ENCODE data around the gene AQP7. TPM values are rescaled to one million over a fixed set of nuclear protein-coding genes. Genes with fewer than 3 reads are reported as not detected.
"Not testable (repeated sequence)": the region's sequence is repeated elsewhere in the genome, so short reads cannot be mapped to it uniquely, and the experiment has no call there.

The AQP7 gene
- total RNA-seq, 6 donors from 2014 or later, result 2.1 to 23.0 (median 4.8) TPM

DNA sequence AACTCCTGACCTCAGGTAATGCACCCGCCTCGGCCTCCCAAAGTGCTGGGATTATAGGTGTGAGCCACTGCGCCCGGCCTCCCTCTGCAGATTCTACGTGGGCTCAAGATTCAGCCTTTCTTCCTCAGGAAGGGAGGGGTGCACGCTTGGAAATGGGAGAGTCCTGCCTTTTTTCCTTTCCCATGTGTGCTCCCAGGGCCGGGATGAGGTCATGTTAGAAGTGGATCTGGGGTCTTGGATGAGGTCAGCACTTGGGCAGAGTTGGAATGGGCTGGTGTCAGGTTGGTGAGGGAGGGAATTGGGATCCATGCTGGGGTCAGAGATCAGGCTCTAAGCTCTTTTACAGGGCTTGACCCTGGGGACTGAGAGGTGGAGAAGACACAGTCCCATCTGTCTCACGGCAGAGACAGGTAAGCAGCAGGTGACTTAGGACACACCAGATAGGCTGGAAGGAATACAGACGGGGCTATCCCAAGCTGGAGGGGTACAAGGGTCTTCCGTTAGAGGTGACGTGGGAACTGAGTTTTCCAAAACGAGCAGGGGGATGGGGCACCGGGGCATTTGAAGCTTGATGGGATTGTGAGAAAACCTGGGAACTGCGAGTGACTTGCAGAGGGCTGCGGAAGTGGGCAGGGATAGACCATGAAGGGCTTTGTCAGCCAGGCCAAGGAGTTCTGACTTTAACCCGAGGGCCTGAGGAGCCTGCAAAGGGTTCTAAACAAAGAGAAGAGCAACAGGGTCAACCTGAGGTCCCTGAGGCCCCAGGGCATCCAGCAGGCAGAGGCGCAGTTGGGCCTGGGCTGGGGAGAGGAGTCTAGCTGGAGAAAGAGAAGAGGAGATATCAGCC lies 1.8 kb upstream of the AQP7 start:
- WGBS, 2 donors, result 79 to 86% methylated on average over 11 to 17 of the region's 17 CpGs

GRCh38 chr9:33401809-33402208 lies 559 bp downstream of the AQP7 start:
- not testable (repeated sequence) for ATAC-seq (ENCODE audit: low FRiP score in 2 of 2); H3K9me3 ChIP-seq; H3K36me3 ChIP-seq; H3K4me3 ChIP-seq; H3K27ac ChIP-seq; H3K27me3 ChIP-seq; DNase-seq
- peaks cover 15 to 27% (median 17%) of the 10 kb centered on the region in 4 donors for H3K4me1 ChIP-seq
- WGBS, 2 donors, result 72 to 97% methylated on average over 2 to 9 of the region's 10 CpGs

More for the DNA sequence above, 1.8 kb upstream of the AQP7 start:
- no peak for DNase-seq
- Histone ChIP-seq H3K4me3 (no peak overlapping the region), H3K27me3 (no peaks in the 10 kb centered on the region), H3K36me3 (no peaks in the 10 kb centered on the region), H3K9me3 (no peaks in the 10 kb centered on the region), H3K27ac (peak overlapping the region in 2 of 4 donors; percentile 27 to 60), H3K4me1 (peaks cover 15 to 27% (median 17%) of the 10 kb centered on the region in 4 donors)
- TF ChIP-seq POLR2A (IDR thresholded peaks at IDR 0.05), result no peak
- no peak for TF ChIP-seq POLR2AphosphoS5 (IDR thresholded peaks at IDR 0.05)
- no peak for TF ChIP-seq CTCF (IDR thresholded peaks at IDR 0.05)
- no peak for TF ChIP-seq EP300 (IDR thresholded peaks at IDR 0.05)
- ATAC-seq (ENCODE audit: low FRiP score in 2 of 2), result peak in 1 of 2 donors; percentile 61

DNA sequence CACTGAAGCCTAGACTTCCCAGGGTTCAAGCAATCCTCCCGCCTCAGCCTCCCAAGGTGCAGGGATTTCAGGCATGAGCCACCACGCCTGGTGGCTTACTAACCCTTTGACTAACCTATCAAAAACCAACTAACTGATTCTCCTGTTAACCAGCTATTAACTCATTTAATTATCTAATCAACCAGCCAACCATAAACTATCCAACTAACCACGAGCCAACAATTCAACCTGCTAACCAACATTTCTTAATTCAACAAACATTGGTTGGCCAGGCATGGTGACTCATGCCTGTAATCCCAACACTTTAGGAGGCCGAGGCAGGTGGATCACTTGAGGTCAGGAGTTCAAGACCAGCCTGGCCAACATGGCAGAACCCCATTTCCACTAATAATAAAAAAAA lies 3.3 kb downstream of the AQP7 start:
- H3K4me1 ChIP-seq, result peaks cover 9 to 20% (median 13%) of the 10 kb centered on the region in 4 donors
- H3K27ac ChIP-seq; H3K9me3 ChIP-seq; H3K4me3 ChIP-seq; H3K27me3 ChIP-seq; DNase-seq; H3K36me3 ChIP-seq; ATAC-seq (ENCODE audit: low FRiP score in 2 of 2): not testable (repeated sequence)
- 85 to 90% methylated on average over 4 of the region's 4 CpGs for WGBS, 2 donors

DNA sequence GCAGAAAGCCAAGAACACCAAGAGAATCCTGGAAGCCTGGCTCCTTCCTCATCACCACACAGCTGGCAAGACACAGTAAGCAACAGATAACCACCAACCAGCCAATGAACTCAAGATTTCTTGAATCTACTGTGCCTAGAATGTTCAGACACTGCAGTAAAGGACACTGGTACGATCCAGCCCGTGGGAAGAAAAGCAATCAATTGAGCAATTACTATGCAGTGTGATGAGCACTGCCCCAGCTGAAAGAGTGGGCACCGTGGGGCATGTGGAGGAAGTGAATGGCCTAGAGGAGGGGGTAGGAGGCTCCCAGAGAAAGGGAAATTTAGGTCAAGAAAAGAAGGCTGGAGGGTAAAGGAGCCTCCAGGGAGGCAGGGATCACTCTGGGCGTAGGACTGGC lies 4.6 kb downstream of the AQP7 start:
- not testable (repeated sequence) for ATAC-seq (ENCODE audit: low FRiP score in 2 of 2); H3K36me3 ChIP-seq; H3K27me3 ChIP-seq; H3K9me3 ChIP-seq; H3K27ac ChIP-seq; DNase-seq; H3K4me3 ChIP-seq
- H3K4me1 ChIP-seq, result peaks cover 5 to 20% (median 8%) of the 10 kb centered on the region in 4 donors
- WGBS, 2 donors, result 32 to 77% methylated on average over 3 of the region's 4 CpGs

- not testable (repeated sequence) for H3K27me3 ChIP-seq; H3K4me3 ChIP-seq; H3K9me3 ChIP-seq; ATAC-seq (ENCODE audit: low FRiP score in 2 of 2); H3K36me3 ChIP-seq; H3K27ac ChIP-seq
- peaks cover 5 to 37% (median 25%) of the 10 kb centered on the region in 4 donors for H3K4me1 ChIP-seq
- 72 to 79% methylated on average over 15 of the region's 15 CpGs for WGBS, 2 donors
- peak in 1 of 2 donors; percentile 82 for DNase-seq
These were observed 7.0 kb downstream of the AQP7 start for GRCh38 chr9:33395159-33395879.

DNA sequence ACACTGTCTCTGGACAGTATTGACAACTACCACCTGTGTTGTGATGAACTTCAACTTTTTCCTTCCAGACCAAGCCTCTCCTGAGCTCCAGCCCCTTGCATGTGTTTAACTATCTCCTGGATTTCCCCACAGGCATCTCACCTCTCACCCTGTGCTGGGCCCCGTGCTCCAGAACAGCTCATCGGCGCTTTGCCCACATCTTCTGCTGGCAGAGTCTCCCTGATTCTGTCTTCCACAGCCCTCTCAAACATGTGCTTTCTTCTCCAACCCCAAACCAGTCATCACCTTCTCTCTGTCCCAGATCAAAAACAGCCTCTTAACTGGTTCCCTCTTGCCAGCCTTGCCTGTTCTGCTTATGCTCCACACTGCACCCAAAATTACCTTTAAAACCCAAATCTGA lies 8.4 kb downstream of the AQP7 start:
- 71 to 72% methylated on average over 3 of the region's 3 CpGs for WGBS, 2 donors
- not testable (repeated sequence) for DNase-seq; H3K27ac ChIP-seq; H3K4me3 ChIP-seq; H3K27me3 ChIP-seq; ATAC-seq (ENCODE audit: low FRiP score in 2 of 2); H3K9me3 ChIP-seq; H3K36me3 ChIP-seq
- peaks cover 5 to 37% (median 25%) of the 10 kb centered on the region in 4 donors for H3K4me1 ChIP-seq

GRCh38 chr9:33393581-33393980 lies 8.8 kb downstream of the AQP7 start:
- WGBS, 2 donors, result 64 to 78% methylated on average over 11 of the region's 11 CpGs
- Histone ChIP-seq H3K36me3 (no peaks in the 10 kb centered on the region), H3K9me3 (no peaks in the 10 kb centered on the region), H3K4me3 (no peak overlapping the region), H3K27ac (no peak overlapping the region), H3K27me3 (no peaks in the 10 kb centered on the region), H3K4me1 (peaks cover 5 to 37% (median 25%) of the 10 kb centered on the region in 4 donors)
- TF ChIP-seq POLR2AphosphoS5 (IDR thresholded peaks at IDR 0.05) (no peak), EP300 (IDR thresholded peaks at IDR 0.05) (no peak), POLR2A (IDR thresholded peaks at IDR 0.05) (no peak), CTCF (IDR thresholded peaks at IDR 0.05) (no peak)
- ATAC-seq (ENCODE audit: low FRiP score in 2 of 2) (no peak), DNase-seq (peak; percentile 73 to 83)

GRCh38 chr9:33392591-33393021 lies 9.8 kb downstream of the AQP7 start:
- ATAC-seq (ENCODE audit: low FRiP score in 2 of 2); H3K27me3 ChIP-seq; H3K36me3 ChIP-seq; H3K4me3 ChIP-seq; DNase-seq; H3K9me3 ChIP-seq: not testable (repeated sequence)
- H3K27ac ChIP-seq, result peak overlapping the region in 1 of 4 donors; percentile 42
- WGBS, 2 donors, result 62 to 65% methylated on average over 6 to 7 of the region's 7 CpGs
- peaks cover 5 to 37% (median 25%) of the 10 kb centered on the region in 4 donors for H3K4me1 ChIP-seq
